Measurements from ENCODE around the gene C21orf58. TPM values are rescaled to one million over a fixed set of nuclear protein-coding genes. Genes with fewer than 3 reads are reported as not detected.

C21orf58 gene
- polyA plus RNA-seq, 3 donors, result 0.15 to 0.73 (median 0.21) TPM

GRCh38 chr21:46363698-46364097 lies 40.0 kb upstream of the C21orf58 start:
- H3K27ac Mint-ChIP-seq, result no peak overlapping the region

GRCh38 chr21:46362946-46363345 lies 39.3 kb upstream of the C21orf58 start:
- WGBS (ENCODE audit: insufficient coverage), result 91% methylated on average over 10 of the region's 15 CpGs
- H3K9ac ChIP-seq (ENCODE audit: insufficient read depth, low read length, poor library complexity, severe bottlenecking), result no peak overlapping the region
- peaks cover 0 to 3% (median 0%) of the 10 kb centered on the region in 3 donors for H3K27me3 Mint-ChIP-seq (ENCODE audit: low read depth in 3 of 3)
- TF ChIP-seq CTCF (IDR thresholded peaks at IDR 0.05), result no peak
- no peak overlapping the region for H3K27ac Mint-ChIP-seq
- H3K4me2 ChIP-seq (replicated peaks; ENCODE audit: extremely low read depth, low read length, poor library complexity, severe bottlenecking), result no peak overlapping the region
- H3K4me3 ChIP-seq (replicated peaks in 1 of 3; ENCODE audit: low read depth in 2 of 3, low read length in 3 of 3), result no peak overlapping the region
- H3K4me3 Mint-ChIP-seq, result no peak overlapping the region
- no peaks in the 10 kb centered on the region for H3K79me2 ChIP-seq (ENCODE audit: insufficient read depth, low read length)
- H3K27ac ChIP-seq (ENCODE audit: low read depth in 1 of 2, low read length in 2 of 2), result no peak overlapping the region
- no peaks in the 10 kb centered on the region for H3K27me3 ChIP-seq (ENCODE audit: control insufficient read depth in 2 of 2, insufficient read depth in 2 of 2, low read length in 2 of 2)
- H3K4me1 Mint-ChIP-seq, result no peaks in the 10 kb centered on the region
- H2AFZ ChIP-seq (ENCODE audit: insufficient read depth, low read depth, low read length, poor library complexity, severe bottlenecking), result no peak overlapping the region
- H4K20me1 ChIP-seq (ENCODE audit: insufficient read depth, low read length), result no peaks in the 10 kb centered on the region
- intact Hi-C loops (cut with micrococcal nuclease), result no loop called here
- H3K4me1 ChIP-seq (ENCODE audit: control insufficient read depth in 1 of 2, insufficient read depth in 2 of 2, low read length in 2 of 2), result no peaks in the 10 kb centered on the region
- peaks cover 0 to 2% (median 0%) of the 10 kb centered on the region in 7 donors for H3K9me3 Mint-ChIP-seq
- peaks cover 68 to 93% of the 10 kb centered on the region in 2 donors for H3K36me3 Mint-ChIP-seq
- H3K9me3 ChIP-seq (replicated peaks in 1 of 2; ENCODE audit: control insufficient read depth in 1 of 2, insufficient read depth in 1 of 2, low read length in 2 of 2), result no peaks in the 10 kb centered on the region
- peaks cover 63 to 88% of the 10 kb centered on the region in 2 donors for H3K36me3 ChIP-seq (replicated peaks in 1 of 2; ENCODE audit: control insufficient read depth in 1 of 2, insufficient read depth in 2 of 2, low read length in 2 of 2)
- no peak for DNase-seq

More at GRCh38 chr21:46363698-46364097, 40.0 kb upstream of the C21orf58 start:
- Mint-ChIP-seq H3K27me3 (ENCODE audit: low read depth in 3 of 3) (peaks cover 0 to 3% (median 0%) of the 10 kb centered on the region in 3 donors), H3K4me1 (peaks cover 3% of the 10 kb centered on the region), H3K36me3 (peaks cover 62 to 91% of the 10 kb centered on the region in 2 donors), H3K9me3 (peaks cover 0 to 2% (median 0%) of the 10 kb centered on the region in 7 donors), H3K4me3 (no peak overlapping the region)
- Histone ChIP-seq H4K20me1 (ENCODE audit: insufficient read depth, low read length) (no peaks in the 10 kb centered on the region), H3K27me3 (ENCODE audit: control insufficient read depth in 2 of 2, insufficient read depth in 2 of 2, low read length in 2 of 2) (no peaks in the 10 kb centered on the region), H3K27ac (ENCODE audit: low read depth in 1 of 2, low read length in 2 of 2) (no peak overlapping the region), H3K4me1 (ENCODE audit: control insufficient read depth in 1 of 2, insufficient read depth in 2 of 2, low read length in 2 of 2) (peaks cover 0 to 2% of the 10 kb centered on the region in 2 donors), H3K4me3 (replicated peaks in 1 of 3; ENCODE audit: low read depth in 2 of 3, low read length in 3 of 3) (no peak overlapping the region), H3K36me3 (replicated peaks in 1 of 2; ENCODE audit: control insufficient read depth in 1 of 2, insufficient read depth in 2 of 2, low read length in 2 of 2) (peaks cover 59 to 83% of the 10 kb centered on the region in 2 donors), H3K9ac (ENCODE audit: insufficient read depth, low read length, poor library complexity, severe bottlenecking) (no peak overlapping the region), H3K9me3 (replicated peaks in 1 of 2; ENCODE audit: control insufficient read depth in 1 of 2, insufficient read depth in 1 of 2, low read length in 2 of 2) (no peaks in the 10 kb centered on the region), H3K4me2 (replicated peaks; ENCODE audit: extremely low read depth, low read length, poor library complexity, severe bottlenecking) (no peak overlapping the region), H3K79me2 (ENCODE audit: insufficient read depth, low read length) (no peaks in the 10 kb centered on the region), H2AFZ (ENCODE audit: insufficient read depth, low read depth, low read length, poor library complexity, severe bottlenecking) (no peak overlapping the region)
- intact Hi-C loops (cut with micrococcal nuclease), result no loop called here
- no peak for TF ChIP-seq CTCF (IDR thresholded peaks at IDR 0.05)
- WGBS (ENCODE audit: insufficient coverage), result 98% methylated on average over 16 of the region's 16 CpGs
- no peak for DNase-seq
